Kidney epithelial cell (primary cell): Measurements from ENCODE around the gene C3orf33. TPM values are rescaled to one million over a fixed set of nuclear protein-coding genes. Genes with fewer than 3 reads are reported as not detected.

Experiments
- DNase-seq: peaks from one replicate; pipeline ENCODE4 v3.0.0-alpha.2; 2010; ENCODE audit warnings: low read depth
- H3K27me3 ChIP-seq: 2 replicates; pipeline ENCODE4 v1.6.0; 2011; ENCODE audit warnings: low read length; ENCODE audit not compliant: control insufficient read depth, insufficient read depth
- H3K36me3 ChIP-seq: 2 replicates; pipeline ENCODE4 v1.5.1; 2011; ENCODE audit warnings: low read length; ENCODE audit not compliant: control insufficient read depth, insufficient read depth
- H3K4me3 ChIP-seq: 2 replicates; pipeline ENCODE4 v1.5.1; 2011; ENCODE audit warnings: low read depth, mild to moderate bottlenecking, control low read depth, low read length
- CTCF ChIP-seq: IDR thresholded peaks from 2 replicates; pipeline ENCODE4 v1.5.1; 2011; ENCODE audit warnings: mild to moderate bottlenecking, moderate library complexity, low read length, control low read depth, inconsistent platforms; ENCODE audit not compliant: insufficient read depth, poor library complexity, severe bottlenecking
- total RNA-seq: library from RNA; depleted of rRNA; stranded (reverse); fragments of >200 nt; gene quantifications from 2 replicates; pipeline ENCODE4 v1.2.3, GENCODE V29; 2015

C3orf33 gene
- total RNA-seq, 1 donor from 2014 or later: 3.9 TPM

- Histone ChIP-seq H3K27me3 (no peaks in the 10 kb centered on the region), H3K36me3 (no peaks in the 10 kb centered on the region), H3K4me3 (no peak overlapping the region)
- no peak for TF ChIP-seq CTCF
- no peak for DNase-seq
These were observed 59.4 kb downstream of the C3orf33 start for GRCh38 chr3:155746703-155747102.

- TF ChIP-seq CTCF: no peak
- no peaks in the 10 kb centered on the region for H3K27me3 ChIP-seq
These were observed 60.1 kb downstream of the C3orf33 start for GRCh38 chr3:155745795-155746550.

GRCh38 chr3:155744626-155745324 lies 61.3 kb downstream of the C3orf33 start, which contains the start of gene PLCH1:
Gene PLCH1 (minus strand): TSS chr3:155745071. CDS start chr3:155704224, 40,847 bp downstream.
- Histone ChIP-seq H3K27me3 (no peaks in the 10 kb centered on the region), H3K36me3 (no peaks in the 10 kb centered on the region), H3K4me3 (peak within 1 kb of the TSS; percentile 74)
- no peak for TF ChIP-seq CTCF
- no peak for DNase-seq

More at GRCh38 chr3:155745795-155746550, 60.1 kb downstream of the C3orf33 start:
- DNase-seq: no peak
- no peaks in the 10 kb centered on the region for H3K36me3 ChIP-seq
- H3K4me3 ChIP-seq: no peak overlapping the region

- no peak for DNase-seq
- Histone ChIP-seq H3K36me3 (no peaks in the 10 kb centered on the region), H3K4me3 (peak overlapping the region; percentile 74), H3K27me3 (no peaks in the 10 kb centered on the region)
- no peak for TF ChIP-seq CTCF
These were observed 62.0 kb downstream of the C3orf33 start for GRCh38 chr3:155744010-155744625.

GRCh38 chr3:155743606-155744005 lies 62.5 kb downstream of the C3orf33 start:
- Histone ChIP-seq H3K4me3 (peak overlapping the region; percentile 74), H3K27me3 (no peaks in the 10 kb centered on the region), H3K36me3 (no peaks in the 10 kb centered on the region)
- DNase-seq: no peak
- no peak for TF ChIP-seq CTCF
